Sigmoid colon (tissue), 7 donors: ENCODE results near the gene LAG3. TPM values are rescaled to one million over a fixed set of nuclear protein-coding genes. Genes with fewer than 3 reads are reported as not detected.
A peak's percentile ranks its signal among the peaks of the same experiment; 100 is the strongest.

Experiments used
- DNase-seq: peaks from one replicate; pipeline ENCODE4 v3.0.0-alpha.2; 2019
- H3K27ac ChIP-seq, 4 donors: fragments of 200-600 bp; sonication (generic); one replicate each; pipeline ENCODE4 v1.5.1; 2016 to 2019; ENCODE audit warnings: mild to moderate bottlenecking in 1 of 4
- H3K27me3 ChIP-seq, 3 donors: fragments of 200-600 bp; sonication (generic); one replicate each; pipeline ENCODE4 v1.5.1; 2019; ENCODE audit warnings: mild to moderate bottlenecking in 1 of 3
- H3K36me3 ChIP-seq, 4 donors: fragments of 200-600 bp; sonication (generic); one replicate each; pipeline ENCODE4 v1.5.1; 2016 to 2019
- H3K4me1 ChIP-seq, 4 donors: fragments of 200-600 bp; sonication (generic); one replicate each; pipeline ENCODE4 v1.5.1; 2017 to 2019
- H3K4me3 ChIP-seq, 4 donors: fragments of 200-600 bp; sonication (generic); one replicate each; pipeline ENCODE4 v1.5.1; 2017 to 2019; ENCODE audit warnings: mild to moderate bottlenecking in 2 of 4, moderate library complexity in 1 of 4
- H3K9me3 ChIP-seq, 4 donors: fragments of 200-600 bp in 3 of 4; sonication (generic) in 3 of 4; one replicate each; pipeline versions ENCODE4 v1.5.1 to v1.6.1; 2013 to 2019
- EP300 ChIP-seq, 4 donors: sonication (generic); formaldehyde crosslinking; IDR thresholded peaks; one replicate each; pipeline ENCODE4 v1.6.1; 2017; ENCODE audit warnings: antibody characterized with exemption in 4 of 4
- POLR2A ChIP-seq, 2 donors: fragments of 450-650 bp; IDR thresholded peaks; one replicate each; pipeline ENCODE4 v1.6.1; 2016; ENCODE audit warnings: antibody characterized with exemption in 2 of 2, mild to moderate bottlenecking in 2 of 2, moderate library complexity in 2 of 2
- POLR2AphosphoS5 ChIP-seq, 4 donors: sonication (generic); formaldehyde crosslinking; IDR thresholded peaks; one replicate each; pipeline ENCODE4 v1.6.1; 2017; ENCODE audit warnings: antibody characterized with exemption in 4 of 4
- WGBS, 2 donors: extraction: QIAGEN DNeasy Blood & Tissue Kit; methylation state at CpG; one replicate each; pipeline ENCODE4 v1.1.7; 2013; 5-methylcytosine and 5-hydroxymethylcytosine counted together
- intact Hi-C: fragments of 100-400 bp; cut with DNase I; formaldehyde crosslinking; loops from one replicate; pipeline ENCODE4 v1.15.1; 2023
- polyA plus RNA-seq, 3 donors: library from polyadenylated mRNA; stranded (reverse); fragments of 200-250 nt; gene quantifications; one replicate each; pipeline ENCODE4 v1.2.3, GENCODE V29; 2013
- total RNA-seq, 4 donors: library from RNA; depleted of rRNA; stranded (reverse); fragments of >200 nt; gene quantifications; one replicate each; pipeline ENCODE4 v1.1.0, GENCODE V29; 2016
- TF ChIP-seq, protein P1 (sequence below), 4 experiments: fragments of 450-650 bp in 3 of 4; fragments of 200-600 bp in 1 of 4; IDR thresholded peaks; one replicate each; pipeline ENCODE4 v1.5.1; 2016 to 2019; ENCODE audit warnings: antibody characterized with exemption in 4 of 4, mild to moderate bottlenecking in 3 of 4, moderate library complexity in 2 of 4
- donor health status: healthy with polysubstance abuse.
- donor health status: Bipolar disorder and iron deficiency.
- donor health status: healthy.

LAG3 gene
- total and polyA plus RNA-seq, 7 donors = 0.60 to 6.9 (median 2.7) TPM

DNA sequence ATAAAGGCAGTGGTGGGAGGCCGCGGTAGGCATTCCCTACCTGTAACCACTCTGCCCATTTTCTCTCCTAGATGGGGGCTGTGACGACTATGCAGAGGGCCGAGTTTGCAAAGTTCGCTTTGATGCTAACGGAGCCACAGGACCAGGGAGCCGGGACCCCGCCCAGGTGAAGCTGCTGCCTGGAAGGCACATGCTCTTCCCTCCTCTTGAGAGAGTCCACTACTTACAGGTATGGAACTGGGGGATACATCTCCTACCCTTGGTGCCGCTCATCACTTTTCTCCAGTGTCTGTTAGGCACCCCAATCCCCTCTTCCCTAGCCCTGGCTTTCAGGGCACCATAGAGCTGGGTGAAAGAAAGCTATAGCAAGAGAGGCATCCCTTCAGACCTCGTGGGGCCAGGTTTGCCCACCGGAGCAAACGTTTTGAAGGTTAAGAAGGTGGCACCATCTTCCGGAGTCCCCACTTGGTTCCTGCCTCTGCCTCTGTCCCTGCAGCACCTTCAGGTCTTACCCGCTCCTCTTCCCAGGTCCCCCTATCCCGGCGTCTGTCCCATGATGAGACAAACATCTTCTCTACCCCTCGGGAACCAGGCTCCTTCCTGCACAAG is 53.9 kb downstream of the LAG3 start:
- Histone ChIP-seq H3K27ac (peak overlapping the region in 1 of 4 donors; percentile 91), H3K36me3 (peaks cover 0 to 5% (median under 1%) of the 10 kb centered on the region in 4 donors), H3K4me1 (peaks cover 3 to 62% (median 44%) of the 10 kb centered on the region in 4 donors), H3K4me3 (no peak overlapping the region), H3K27me3 (no peaks in the 10 kb centered on the region), H3K9me3 (no peaks in the 10 kb centered on the region)
- no peak for DNase-seq
- WGBS, 2 donors = 76 to 85% methylated on average over 17 of the region's 17 CpGs
- intact Hi-C loops = loop anchor here (5.0 kb wide), 2 partner anchors 59 to 209 kb away; partner anchors contain the start of gene PTMS
- no peak for TF ChIP-seq POLR2A (IDR thresholded peaks at IDR 0.05)
- TF ChIP-seq, protein P1, sequence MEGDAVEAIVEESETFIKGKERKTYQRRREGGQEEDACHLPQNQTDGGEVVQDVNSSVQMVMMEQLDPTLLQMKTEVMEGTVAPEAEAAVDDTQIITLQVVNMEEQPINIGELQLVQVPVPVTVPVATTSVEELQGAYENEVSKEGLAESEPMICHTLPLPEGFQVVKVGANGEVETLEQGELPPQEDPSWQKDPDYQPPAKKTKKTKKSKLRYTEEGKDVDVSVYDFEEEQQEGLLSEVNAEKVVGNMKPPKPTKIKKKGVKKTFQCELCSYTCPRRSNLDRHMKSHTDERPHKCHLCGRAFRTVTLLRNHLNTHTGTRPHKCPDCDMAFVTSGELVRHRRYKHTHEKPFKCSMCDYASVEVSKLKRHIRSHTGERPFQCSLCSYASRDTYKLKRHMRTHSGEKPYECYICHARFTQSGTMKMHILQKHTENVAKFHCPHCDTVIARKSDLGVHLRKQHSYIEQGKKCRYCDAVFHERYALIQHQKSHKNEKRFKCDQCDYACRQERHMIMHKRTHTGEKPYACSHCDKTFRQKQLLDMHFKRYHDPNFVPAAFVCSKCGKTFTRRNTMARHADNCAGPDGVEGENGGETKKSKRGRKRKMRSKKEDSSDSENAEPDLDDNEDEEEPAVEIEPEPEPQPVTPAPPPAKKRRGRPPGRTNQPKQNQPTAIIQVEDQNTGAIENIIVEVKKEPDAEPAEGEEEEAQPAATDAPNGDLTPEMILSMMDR (IDR thresholded peaks at IDR 0.05) = no peak
- no peak for TF ChIP-seq EP300 (IDR thresholded peaks at IDR 0.05)
- TF ChIP-seq POLR2AphosphoS5 (IDR thresholded peaks at IDR 0.05) = no peak

DNA sequence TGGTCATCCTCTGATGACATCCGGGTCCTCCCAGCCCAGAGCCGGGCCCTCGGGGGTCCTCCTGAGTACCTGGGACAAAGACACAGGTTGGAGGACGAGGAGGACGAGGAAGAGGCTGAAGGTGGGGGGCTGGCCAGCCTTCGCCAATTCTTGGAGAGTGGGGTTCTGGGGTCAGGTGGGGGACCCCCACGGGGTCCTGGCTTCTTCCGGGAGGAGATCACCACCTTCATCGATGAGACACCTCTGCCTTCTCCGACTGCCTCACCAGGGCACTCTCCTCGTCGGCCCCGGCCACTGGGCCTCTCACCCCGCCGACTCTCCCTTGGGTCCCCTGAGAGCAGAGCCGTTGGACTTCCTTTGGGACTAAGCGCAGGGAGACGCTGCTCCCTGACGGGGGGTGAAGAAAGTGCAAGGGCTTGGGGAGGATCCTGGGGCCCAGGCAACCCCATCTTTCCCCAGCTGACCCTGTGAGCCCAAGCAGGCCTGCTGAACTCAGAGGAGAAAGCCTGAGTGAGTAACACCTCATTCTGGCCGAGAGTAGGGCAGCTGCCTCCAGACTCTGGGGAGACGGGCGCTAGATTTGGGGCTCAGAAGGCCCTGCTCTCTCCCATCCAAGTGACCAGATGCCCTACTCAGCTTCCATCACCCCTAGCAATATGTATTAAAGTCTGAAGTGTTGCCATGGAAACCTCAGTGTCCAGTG is 54.6 kb downstream of the LAG3 start:
- 81 to 85% methylated on average over 22 of the region's 22 CpGs for WGBS, 2 donors
- Histone ChIP-seq H3K36me3 (peaks cover 0 to 12% (median 6%) of the 10 kb centered on the region in 4 donors), H3K4me1 (peaks cover 3 to 58% (median 41%) of the 10 kb centered on the region in 4 donors), H3K27me3 (no peaks in the 10 kb centered on the region), H3K4me3 (no peak overlapping the region), H3K27ac (peak overlapping the region; percentile 80 to 91 (median 86)), H3K9me3 (no peaks in the 10 kb centered on the region)
- DNase-seq = no peak
- TF ChIP-seq, protein P1 (IDR thresholded peaks at IDR 0.05) = no peak
- TF ChIP-seq POLR2A (IDR thresholded peaks at IDR 0.05) (no peak), EP300 (IDR thresholded peaks at IDR 0.05) (no peak), POLR2AphosphoS5 (IDR thresholded peaks at IDR 0.05) (no peak)
- intact Hi-C loops = loop anchor here (5.0 kb wide), 2 partner anchors 60 to 210 kb away; partner anchors contain the start of gene PTMS

DNA sequence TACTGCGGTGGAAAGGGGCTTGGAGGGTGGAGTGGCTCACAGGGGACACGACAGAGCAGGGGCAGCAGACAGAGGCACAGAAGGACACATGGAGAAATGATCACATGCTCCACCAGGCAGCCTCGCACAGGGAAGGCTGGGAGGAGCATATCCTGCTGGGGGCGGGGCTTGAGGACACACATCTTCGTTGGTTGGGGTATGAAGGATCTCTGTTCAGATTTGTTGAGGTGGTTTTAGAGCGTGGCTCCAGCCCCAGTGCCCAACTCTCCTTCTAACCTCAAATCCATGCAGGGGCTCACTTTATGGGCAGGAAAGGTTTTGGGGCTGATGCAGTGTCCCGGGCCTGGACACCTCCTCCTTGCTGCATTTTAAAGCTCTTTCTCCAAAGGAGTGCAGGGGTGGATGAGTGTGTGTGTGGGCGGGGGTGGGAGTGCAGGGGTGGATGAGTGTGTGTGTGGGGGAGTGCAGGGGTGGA is 55.2 kb downstream of the LAG3 start:
- Histone ChIP-seq H3K9me3 (no peaks in the 10 kb centered on the region), H3K27ac (peak overlapping the region; percentile 80 to 91 (median 86)), H3K4me3 (peak overlapping the region in 1 of 4 donors; percentile 69), H3K27me3 (no peaks in the 10 kb centered on the region), H3K36me3 (peaks cover 0 to 18% (median 6%) of the 10 kb centered on the region in 4 donors), H3K4me1 (peaks cover 3 to 52% (median 35%) of the 10 kb centered on the region in 4 donors)
- WGBS, 2 donors = 4 to 12% methylated on average over 8 of the region's 8 CpGs
- peak; percentile 97 for DNase-seq
- intact Hi-C loops = loop anchor here (5.0 kb wide), 2 partner anchors 60 to 210 kb away; partner anchors contain the start of gene PTMS
- TF ChIP-seq POLR2AphosphoS5 (IDR thresholded peaks at IDR 0.05) (peak in 1 of 4 donors; percentile 67), EP300 (IDR thresholded peaks at IDR 0.05) (no peak), POLR2A (IDR thresholded peaks at IDR 0.05) (no peak)
- TF ChIP-seq, protein P1 (IDR thresholded peaks at IDR 0.05) = no peak

Other genes with a start within 250 kb of the LAG3 start
- gene GAPDH, start 238.0 kb upstream of the LAG3 start, total RNA-seq = 1,000 to 10,000 TPM; 1,653 to 2,501 (median 2,098) TPM
- gene GAPDH, start 238.0 kb upstream of the LAG3 start, polyA plus RNA-seq = 1,000 to 10,000 TPM; 2,564 to 3,219 (median 3,101) TPM
- gene IFFO1, start 216.5 kb upstream of the LAG3 start, total RNA-seq = 10 to 100 TPM; 15.3 to 34.3 (median 22.7) TPM
- gene IFFO1, start 216.5 kb upstream of the LAG3 start, polyA plus RNA-seq = 10 to 100 TPM in 1 of 3 donors, 1 to 10 TPM in 2; 1.8 to 14.0 (median 4.2) TPM
- gene NOP2, start 204.2 kb upstream of the LAG3 start, total RNA-seq = 10 to 100 TPM in 3 of 4 donors, 1 to 10 TPM in 1; 6.1 to 30.1 (median 23.2) TPM
- 10 to 100 TPM in 1 of 3 donors, 1 to 10 TPM in 2; 6.2 to 39.2 (median 7.8) TPM for gene NOP2, start 204.2 kb upstream of the LAG3 start, polyA plus RNA-seq
- 100 to 1,000 TPM; 204 to 254 (median 217) TPM for gene CHD4, start 165.1 kb upstream of the LAG3 start, total RNA-seq
- gene CHD4, start 165.1 kb upstream of the LAG3 start, polyA plus RNA-seq = 100 to 1,000 TPM in 1 of 3 donors, 10 to 100 TPM in 2; 49.2 to 113 (median 53.6) TPM
- gene LPAR5, start 136.6 kb upstream of the LAG3 start, total RNA-seq = 1 to 10 TPM in 2 of 4 donors, under 1 TPM in 2; 0.27 to 1.5 (median 0.67) TPM
- gene LPAR5, start 136.6 kb upstream of the LAG3 start, polyA plus RNA-seq = 10 to 100 TPM in 1 of 3 donors, 1 to 10 TPM in 2; 4.2 to 16.5 (median 6.0) TPM
- 1 to 10 TPM; 1.2 to 3.9 (median 1.6) TPM for gene ACRBP, start 125.1 kb upstream of the LAG3 start, total RNA-seq
- 1 to 10 TPM in 2 of 3 donors, not detected in 1; 2.3 to 3.1 TPM for gene ACRBP, start 125.1 kb upstream of the LAG3 start, polyA plus RNA-seq
- 10 to 100 TPM; 52.8 to 85.9 (median 63.4) TPM for gene ING4, start 109.4 kb upstream of the LAG3 start, total RNA-seq
- 10 to 100 TPM; 37.8 to 59.5 (median 42.5) TPM for gene ING4, start 109.4 kb upstream of the LAG3 start, polyA plus RNA-seq
- gene ZNF384, start 83.1 kb upstream of the LAG3 start, total RNA-seq = 10 to 100 TPM; 24.0 to 32.6 (median 28.7) TPM
- 10 to 100 TPM; 22.7 to 40.3 (median 30.0) TPM for gene ZNF384, start 83.1 kb upstream of the LAG3 start, polyA plus RNA-seq
- gene PIANP, start 71.7 kb upstream of the LAG3 start, total RNA-seq = under 1 TPM; 0.27 to 0.55 (median 0.43) TPM
- 1 to 10 TPM in 2 of 3 donors, under 1 TPM in 1; 0.46 to 2.0 (median 1.2) TPM for gene PIANP, start 71.7 kb upstream of the LAG3 start, polyA plus RNA-seq
- 10 to 100 TPM; 51.3 to 69.3 (median 60.1) TPM for gene COPS7A, start 48.5 kb upstream of the LAG3 start, total RNA-seq
- 10 to 100 TPM; 48.6 to 52.5 (median 52.3) TPM for gene COPS7A, start 48.5 kb upstream of the LAG3 start, polyA plus RNA-seq
- gene MLF2, start 19.4 kb upstream of the LAG3 start, total RNA-seq = 100 to 1,000 TPM; 148 to 163 (median 159) TPM
- 100 to 1,000 TPM; 157 to 220 (median 178) TPM for gene MLF2, start 19.4 kb upstream of the LAG3 start, polyA plus RNA-seq
- 100 to 1,000 TPM; 196 to 392 (median 255) TPM for gene PTMS, start 6.2 kb upstream of the LAG3 start, total RNA-seq
- 100 to 1,000 TPM in 2 of 3 donors, 10 to 100 TPM in 1; 93.2 to 198 (median 174) TPM for gene PTMS, start 6.2 kb upstream of the LAG3 start, polyA plus RNA-seq
- 10 to 100 TPM in 3 of 4 donors, 1 to 10 TPM in 1; 2.5 to 12.8 (median 11.5) TPM for gene CD4, start 17.0 kb downstream of the LAG3 start, total RNA-seq
- 10 to 100 TPM in 2 of 3 donors, 1 to 10 TPM in 1; 4.8 to 29.7 (median 26.6) TPM for gene CD4, start 17.0 kb downstream of the LAG3 start, polyA plus RNA-seq
- gene GPR162, start 49.3 kb downstream of the LAG3 start, total RNA-seq = 10 to 100 TPM in 2 of 4 donors, 1 to 10 TPM in 2; 6.4 to 16.1 (median 10.2) TPM
- gene GPR162, start 49.3 kb downstream of the LAG3 start, polyA plus RNA-seq = 1 to 10 TPM; 1.2 to 7.6 (median 1.8) TPM
- 10 to 100 TPM; 16.4 to 69.8 (median 20.5) TPM for gene P3H3, start 55.9 kb downstream of the LAG3 start, total RNA-seq
- gene P3H3, start 55.9 kb downstream of the LAG3 start, polyA plus RNA-seq = 1 to 10 TPM in 2 of 3 donors, under 1 TPM in 1; 0.60 to 6.0 (median 1.2) TPM
- gene GNB3, start 68.4 kb downstream of the LAG3 start, total RNA-seq = 1 to 10 TPM in 3 of 4 donors, under 1 TPM in 1; 0.36 to 8.9 (median 2.2) TPM
- gene GNB3, start 68.4 kb downstream of the LAG3 start, polyA plus RNA-seq = 1 to 10 TPM in 2 of 3 donors, under 1 TPM in 1; 0.46 to 1.2 (median 1.1) TPM
- gene CDCA3, start 78.8 kb downstream of the LAG3 start, total RNA-seq = 1 to 10 TPM in 1 of 4 donors, under 1 TPM in 3; 0.33 to 2.8 (median 0.45) TPM
- gene CDCA3, start 78.8 kb downstream of the LAG3 start, polyA plus RNA-seq = 10 to 100 TPM in 1 of 3 donors, 1 to 10 TPM in 2; 4.8 to 31.2 (median 8.6) TPM
- gene USP5, start 79.6 kb downstream of the LAG3 start, total RNA-seq = 10 to 100 TPM; 37.1 to 44.7 (median 41.5) TPM
- 10 to 100 TPM; 25.4 to 51.5 (median 26.4) TPM for gene USP5, start 79.6 kb downstream of the LAG3 start, polyA plus RNA-seq
- gene TPI1, start 95.0 kb downstream of the LAG3 start, total RNA-seq = 100 to 1,000 TPM; 194 to 345 (median 299) TPM
- 100 to 1,000 TPM; 808 to 994 (median 968) TPM for gene TPI1, start 95.0 kb downstream of the LAG3 start, polyA plus RNA-seq
- gene SPSB2, start 100.8 kb downstream of the LAG3 start, total RNA-seq = 10 to 100 TPM in 1 of 4 donors, 1 to 10 TPM in 3; 4.6 to 10.5 (median 8.2) TPM
- gene SPSB2, start 100.8 kb downstream of the LAG3 start, polyA plus RNA-seq = 10 to 100 TPM; 13.4 to 17.4 (median 13.5) TPM
- 10 to 100 TPM; 12.2 to 21.0 (median 13.5) TPM for gene LRRC23, start 132.3 kb downstream of the LAG3 start, total RNA-seq
- 10 to 100 TPM in 1 of 3 donors, 1 to 10 TPM in 2; 5.3 to 11.4 (median 5.5) TPM for gene LRRC23, start 132.3 kb downstream of the LAG3 start, polyA plus RNA-seq
- 10 to 100 TPM; 26.3 to 37.5 (median 35.0) TPM for gene ENO2, start 142.1 kb downstream of the LAG3 start, total RNA-seq
- gene ENO2, start 142.1 kb downstream of the LAG3 start, polyA plus RNA-seq = 10 to 100 TPM in 1 of 3 donors, 1 to 10 TPM in 2; 1.8 to 15.6 (median 3.0) TPM
- 100 to 1,000 TPM in 1 of 4 donors, 10 to 100 TPM in 3; 46.4 to 138 (median 60.3) TPM for gene ATN1, start 155.4 kb downstream of the LAG3 start, total RNA-seq
- gene ATN1, start 155.4 kb downstream of the LAG3 start, polyA plus RNA-seq = 10 to 100 TPM; 30.1 to 78.8 (median 33.0) TPM
- not detected for gene RNU7-1, start 171.3 kb downstream of the LAG3 start, total RNA-seq
- not detected for gene RNU7-1, start 171.3 kb downstream of the LAG3 start, polyA plus RNA-seq
- 100 to 1,000 TPM; 465 to 697 (median 652) TPM for gene C12orf57, start 171.5 kb downstream of the LAG3 start, total RNA-seq
- gene C12orf57, start 171.5 kb downstream of the LAG3 start, polyA plus RNA-seq = 100 to 1,000 TPM; 305 to 810 (median 418) TPM
- 10 to 100 TPM in 3 of 4 donors, 1 to 10 TPM in 1; 5.3 to 13.6 (median 11.8) TPM for gene PTPN6, start 178.8 kb downstream of the LAG3 start, total RNA-seq
- 10 to 100 TPM; 42.1 to 92.4 (median 67.3) TPM for gene PTPN6, start 178.8 kb downstream of the LAG3 start, polyA plus RNA-seq
- 100 to 1,000 TPM; 211 to 327 (median 285) TPM for gene PHB2, start 198.1 kb downstream of the LAG3 start, total RNA-seq
- gene PHB2, start 198.1 kb downstream of the LAG3 start, polyA plus RNA-seq = 100 to 1,000 TPM; 180 to 283 (median 184) TPM
- 10 to 100 TPM; 18.8 to 32.3 (median 22.7) TPM for gene EMG1, start 198.4 kb downstream of the LAG3 start, total RNA-seq
- 10 to 100 TPM; 19.2 to 33.0 (median 21.3) TPM for gene EMG1, start 198.4 kb downstream of the LAG3 start, polyA plus RNA-seq
- 10 to 100 TPM; 18.6 to 27.0 (median 25.4) TPM for gene LPCAT3, start 246.0 kb downstream of the LAG3 start, total RNA-seq
- 10 to 100 TPM in 2 of 3 donors, 1 to 10 TPM in 1; 7.8 to 47.9 (median 16.9) TPM for gene LPCAT3, start 246.0 kb downstream of the LAG3 start, polyA plus RNA-seq